Fibroblast of mammary gland (primary cell): Measurements from ENCODE around the gene NPC1L1.

Source experiments
- DNase-seq: peaks from one replicate; pipeline ENCODE4 v3.0.0-alpha.2; 2010; ENCODE audit warnings: low read depth
- H3K4me3 ChIP-seq: 2 replicates; pipeline ENCODE4 v1.5.1; 2011; ENCODE audit warnings: low read depth, mild to moderate bottlenecking, low read length, moderate library complexity; ENCODE audit not compliant: control insufficient read depth
- TF ChIP-seq, protein P1 (sequence below): conservative IDR thresholded peaks from 2 replicates; pipeline ENCODE4 v1.5.1; 2011; ENCODE audit warnings: low read depth, low read length, inconsistent platforms; ENCODE audit not compliant: control insufficient read depth, insufficient read depth

The NPC1L1 gene

GRCh38 chr7:44580945-44581878 lies 40.1 kb upstream of the NPC1L1 start:
- H3K4me3 ChIP-seq: peak overlapping the region; percentile 83
- peak; percentile 7 for DNase-seq
- TF ChIP-seq, protein P1, sequence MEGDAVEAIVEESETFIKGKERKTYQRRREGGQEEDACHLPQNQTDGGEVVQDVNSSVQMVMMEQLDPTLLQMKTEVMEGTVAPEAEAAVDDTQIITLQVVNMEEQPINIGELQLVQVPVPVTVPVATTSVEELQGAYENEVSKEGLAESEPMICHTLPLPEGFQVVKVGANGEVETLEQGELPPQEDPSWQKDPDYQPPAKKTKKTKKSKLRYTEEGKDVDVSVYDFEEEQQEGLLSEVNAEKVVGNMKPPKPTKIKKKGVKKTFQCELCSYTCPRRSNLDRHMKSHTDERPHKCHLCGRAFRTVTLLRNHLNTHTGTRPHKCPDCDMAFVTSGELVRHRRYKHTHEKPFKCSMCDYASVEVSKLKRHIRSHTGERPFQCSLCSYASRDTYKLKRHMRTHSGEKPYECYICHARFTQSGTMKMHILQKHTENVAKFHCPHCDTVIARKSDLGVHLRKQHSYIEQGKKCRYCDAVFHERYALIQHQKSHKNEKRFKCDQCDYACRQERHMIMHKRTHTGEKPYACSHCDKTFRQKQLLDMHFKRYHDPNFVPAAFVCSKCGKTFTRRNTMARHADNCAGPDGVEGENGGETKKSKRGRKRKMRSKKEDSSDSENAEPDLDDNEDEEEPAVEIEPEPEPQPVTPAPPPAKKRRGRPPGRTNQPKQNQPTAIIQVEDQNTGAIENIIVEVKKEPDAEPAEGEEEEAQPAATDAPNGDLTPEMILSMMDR: no peak

- TF ChIP-seq, protein P1: no peak
- no peak for DNase-seq
- H3K4me3 ChIP-seq: no peak overlapping the region
Observed at GRCh38 chr7:44576228-44576627, 35.1 kb upstream of the NPC1L1 start.

DNA sequence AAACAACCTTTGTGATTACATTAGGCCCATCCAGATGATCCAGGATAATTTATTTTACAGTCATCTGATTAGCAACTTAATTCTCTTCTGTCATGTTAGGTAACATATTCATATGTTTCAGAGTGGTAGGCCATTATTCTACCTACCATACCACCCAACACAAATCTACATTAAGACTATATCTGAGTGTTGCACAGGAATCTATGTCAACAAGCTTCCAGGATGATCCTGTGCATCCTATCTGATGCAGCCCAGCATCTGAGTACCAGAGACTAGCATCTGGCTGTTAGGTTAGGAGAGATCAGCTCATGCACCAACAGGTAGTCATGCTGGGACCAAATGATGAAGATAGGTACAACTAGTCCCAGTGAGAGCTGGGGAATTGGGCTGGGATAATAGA lies 33.9 kb upstream of the NPC1L1 start:
- H3K4me3 ChIP-seq: no peak overlapping the region
- DNase-seq: no peak
- TF ChIP-seq, protein P1: no peak

GRCh38 chr7:44574287-44574872 lies 33.2 kb upstream of the NPC1L1 start:
- TF ChIP-seq, protein P1: no peak
- no peak for DNase-seq
- H3K4me3 ChIP-seq: peak overlapping the region; percentile 94

GRCh38 chr7:44573464-44574286 lies 32.5 kb upstream of the NPC1L1 start, which contains the start of gene DDX56:
Gene DDX56 (minus strand): TSS chr7:44573908. CDS start chr7:44573895, 13 bp downstream.
- peak; percentile 91 for DNase-seq
- TF ChIP-seq, protein P1: no peak
- peak within 1 kb of the TSS; percentile 94 for H3K4me3 ChIP-seq

- TF ChIP-seq, protein P1: no peak
- DNase-seq: no peak
- peak overlapping the region; percentile 94 for H3K4me3 ChIP-seq
Observed at GRCh38 chr7:44572771-44573170, 31.6 kb upstream of the NPC1L1 start.
